HG03095 (cell line): Measurements from ENCODE around the gene SFTA2.

Source experiments
- ATAC-seq: cut with Tn5 transposase; IDR thresholded peaks from one replicate; pipeline ENCODE4 v1.9.1; 2021; ENCODE audit warnings: moderate library complexity; ENCODE audit not compliant: unreplicated experiment

SFTA2 gene

DNA sequence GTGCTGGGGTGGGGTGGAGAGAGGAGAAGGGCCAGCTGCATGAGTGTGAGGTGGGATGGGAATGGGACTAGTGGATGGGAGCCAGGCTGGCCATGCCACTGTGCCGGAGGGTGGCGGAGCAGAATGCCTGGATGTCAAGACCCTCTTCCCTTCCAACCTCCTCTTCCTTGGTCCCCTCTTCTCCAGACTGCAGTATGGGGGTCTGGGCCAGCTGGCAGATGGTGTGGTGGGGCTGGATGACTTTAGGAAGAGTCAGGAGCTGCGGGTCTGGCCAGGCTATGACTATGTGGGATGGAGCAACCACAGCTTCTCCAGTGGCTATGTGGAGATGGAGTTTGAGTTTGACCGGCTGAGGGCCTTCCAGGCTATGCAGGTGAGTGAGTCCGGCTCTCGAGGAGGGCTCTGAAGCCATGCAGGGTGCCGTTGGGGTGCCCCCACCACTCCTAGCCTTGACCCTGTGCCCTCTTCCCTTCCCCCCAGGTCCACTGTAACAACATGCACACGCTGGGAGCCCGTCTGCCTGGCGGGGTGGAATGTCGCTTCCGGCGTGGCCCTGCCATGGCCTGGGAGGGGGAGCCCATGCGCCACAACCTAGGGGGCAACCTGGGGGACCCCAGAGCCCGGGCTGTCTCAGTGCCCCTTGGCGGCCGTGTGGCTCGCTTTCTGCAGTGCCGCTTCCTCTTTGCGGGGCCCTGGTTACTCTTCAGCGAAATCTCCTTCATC lies 40.0 kb downstream of the SFTA2 start:
- no peak for ATAC-seq

DNA sequence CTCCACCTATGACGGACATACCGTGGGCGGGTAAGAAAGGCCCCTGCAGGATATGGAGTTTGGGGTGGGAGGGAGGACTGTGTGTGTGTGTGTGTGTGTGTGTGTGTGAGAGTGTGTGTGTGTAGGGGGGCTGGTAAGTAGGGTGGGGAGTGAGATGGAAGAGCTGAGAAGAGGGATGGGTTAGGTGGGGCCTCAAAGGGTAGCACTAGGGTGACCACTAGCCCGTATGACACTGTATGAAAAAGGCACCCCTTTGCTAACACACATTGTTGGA lies 40.6 kb downstream of the SFTA2 start:
- no peak for ATAC-seq

DNA sequence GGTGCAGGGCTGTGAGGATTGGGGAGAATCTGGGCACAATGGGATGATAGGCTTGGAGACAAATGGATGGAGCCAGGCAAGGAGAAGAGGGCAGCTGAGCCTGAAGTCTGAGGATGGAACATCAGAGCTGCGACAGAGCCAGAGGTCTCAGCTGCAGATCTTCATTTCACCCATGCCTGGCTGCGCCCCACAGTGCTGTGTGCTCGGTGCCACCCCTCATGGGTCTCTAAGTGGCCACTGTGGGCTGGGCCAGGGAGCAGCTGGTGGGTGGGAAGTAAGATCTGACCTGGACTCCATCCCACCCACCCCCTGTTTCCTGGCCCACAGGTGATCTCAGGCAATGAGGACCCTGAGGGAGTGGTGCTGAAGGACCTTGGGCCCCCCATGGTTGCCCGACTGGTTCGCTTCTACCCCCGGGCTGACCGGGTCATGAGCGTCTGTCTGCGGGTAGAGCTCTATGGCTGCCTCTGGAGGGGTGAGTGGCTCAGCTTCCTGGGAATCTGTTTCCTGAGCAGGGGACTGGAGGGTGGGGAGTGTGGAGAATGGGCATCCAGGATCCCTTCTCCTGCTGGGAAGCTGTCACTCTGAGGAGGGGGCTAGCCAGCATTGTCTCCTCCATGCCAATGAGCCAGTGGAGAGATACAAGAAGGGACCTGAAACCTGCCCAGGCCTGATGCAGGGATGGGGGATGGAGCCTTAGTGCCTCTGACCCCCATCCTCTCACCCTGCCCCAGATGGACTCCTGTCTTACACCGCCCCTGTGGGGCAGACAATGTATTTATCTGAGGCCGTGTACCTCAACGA lies 41.1 kb downstream of the SFTA2 start:
- ATAC-seq = no peak

GRCh38 chr6:30889921-30890645 lies 41.9 kb downstream of the SFTA2 start:
- ATAC-seq = no peak

- ATAC-seq = no peak
Observed at GRCh38 chr6:30889496-30889885, 42.5 kb downstream of the SFTA2 start.

DNA sequence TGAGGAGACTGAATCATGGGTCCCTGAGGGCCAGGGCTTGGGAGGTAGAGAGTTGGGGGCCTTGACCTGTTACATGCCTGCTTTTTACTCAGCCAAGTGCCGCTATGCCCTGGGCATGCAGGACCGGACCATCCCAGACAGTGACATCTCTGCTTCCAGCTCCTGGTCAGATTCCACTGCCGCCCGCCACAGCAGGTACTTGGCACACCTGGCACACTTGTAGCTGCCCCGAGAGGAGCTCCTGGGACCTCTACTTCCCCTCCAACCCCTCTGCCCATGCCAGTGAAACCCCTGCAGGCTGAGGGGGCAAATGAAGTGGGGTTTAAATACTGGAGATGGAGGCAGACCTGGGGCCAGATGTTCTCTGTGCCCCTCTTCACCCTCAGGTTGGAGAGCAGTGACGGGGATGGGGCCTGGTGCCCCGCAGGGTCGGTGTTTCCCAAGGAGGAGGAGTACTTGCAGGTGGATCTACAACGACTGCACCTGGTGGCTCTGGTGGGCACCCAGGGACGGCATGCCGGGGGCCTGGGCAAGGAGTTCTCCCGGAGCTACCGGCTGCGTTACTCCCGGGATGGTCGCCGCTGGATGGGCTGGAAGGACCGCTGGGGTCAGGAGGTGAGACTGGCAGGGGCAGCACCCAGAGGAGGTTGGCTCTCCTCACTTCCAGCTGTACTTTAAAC lies 43.0 kb downstream of the SFTA2 start:
- ATAC-seq = no peak

GRCh38 chr6:30887901-30888815 lies 43.8 kb downstream of the SFTA2 start:
- no peak for ATAC-seq

DNA sequence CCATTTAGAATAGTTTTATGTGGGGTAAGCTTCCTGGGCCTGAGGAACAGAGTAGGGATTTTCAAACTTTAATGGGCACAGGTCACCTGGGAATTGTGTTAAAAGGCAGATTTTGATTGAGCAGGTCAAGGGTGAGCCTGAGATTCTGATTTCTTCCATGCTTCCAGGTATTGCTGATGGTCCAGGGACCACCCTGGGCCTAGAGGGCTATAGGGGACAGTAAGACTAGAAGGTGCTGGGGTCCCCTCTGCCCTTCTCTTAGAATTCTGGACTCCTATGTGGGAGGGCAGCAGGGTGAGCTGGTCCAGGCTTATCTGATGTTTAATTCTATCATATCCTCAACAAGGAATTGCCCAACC lies 45.1 kb downstream of the SFTA2 start:
- no peak for ATAC-seq

DNA sequence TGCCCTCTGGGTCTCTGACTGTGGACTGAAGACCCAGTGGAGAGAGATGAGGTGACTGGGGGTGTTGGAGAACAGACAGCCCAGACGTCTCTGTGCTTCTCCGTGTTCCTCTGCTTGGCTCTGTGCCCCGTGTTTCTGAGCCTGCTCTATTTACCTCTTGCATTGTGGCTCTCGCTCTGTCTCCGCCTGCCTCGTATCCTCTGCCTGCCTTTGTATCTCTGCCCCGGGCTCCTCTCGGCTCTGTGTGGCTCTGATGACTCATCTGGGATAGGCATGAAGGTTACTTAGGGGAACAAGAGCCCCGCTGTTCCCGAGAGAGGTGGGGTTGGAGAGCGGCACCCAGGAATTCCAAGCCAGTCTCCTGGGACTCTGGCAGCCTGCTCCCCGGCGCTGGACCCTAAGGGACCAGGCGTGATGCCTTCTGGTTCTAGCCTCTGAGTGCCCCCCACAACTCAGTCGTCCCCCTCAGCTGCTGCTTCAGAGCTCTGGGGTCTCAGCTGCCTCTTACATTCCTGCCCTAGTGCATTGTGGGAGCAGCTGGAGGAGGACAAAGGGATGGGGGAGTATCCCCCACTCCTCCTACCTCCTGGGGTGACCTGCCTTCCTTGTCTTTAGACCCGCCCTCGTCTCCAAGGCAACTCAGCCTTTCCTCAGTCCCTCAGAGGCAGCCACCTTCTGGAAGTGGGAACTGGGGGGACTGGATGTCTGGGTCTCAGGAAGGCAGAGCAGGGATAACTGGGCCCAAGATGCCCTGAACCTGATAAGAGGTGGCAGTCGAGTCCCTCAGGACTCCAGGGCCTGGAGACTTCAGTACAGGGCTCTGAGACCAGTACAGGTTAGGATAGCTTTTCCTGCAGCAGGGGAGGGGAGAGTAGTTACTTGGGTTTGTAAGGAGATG lies 45.7 kb downstream of the SFTA2 start:
- no peak for ATAC-seq

- no peak for ATAC-seq
Observed at GRCh38 chr6:30885481-30885998, 46.4 kb downstream of the SFTA2 start.

DNA sequence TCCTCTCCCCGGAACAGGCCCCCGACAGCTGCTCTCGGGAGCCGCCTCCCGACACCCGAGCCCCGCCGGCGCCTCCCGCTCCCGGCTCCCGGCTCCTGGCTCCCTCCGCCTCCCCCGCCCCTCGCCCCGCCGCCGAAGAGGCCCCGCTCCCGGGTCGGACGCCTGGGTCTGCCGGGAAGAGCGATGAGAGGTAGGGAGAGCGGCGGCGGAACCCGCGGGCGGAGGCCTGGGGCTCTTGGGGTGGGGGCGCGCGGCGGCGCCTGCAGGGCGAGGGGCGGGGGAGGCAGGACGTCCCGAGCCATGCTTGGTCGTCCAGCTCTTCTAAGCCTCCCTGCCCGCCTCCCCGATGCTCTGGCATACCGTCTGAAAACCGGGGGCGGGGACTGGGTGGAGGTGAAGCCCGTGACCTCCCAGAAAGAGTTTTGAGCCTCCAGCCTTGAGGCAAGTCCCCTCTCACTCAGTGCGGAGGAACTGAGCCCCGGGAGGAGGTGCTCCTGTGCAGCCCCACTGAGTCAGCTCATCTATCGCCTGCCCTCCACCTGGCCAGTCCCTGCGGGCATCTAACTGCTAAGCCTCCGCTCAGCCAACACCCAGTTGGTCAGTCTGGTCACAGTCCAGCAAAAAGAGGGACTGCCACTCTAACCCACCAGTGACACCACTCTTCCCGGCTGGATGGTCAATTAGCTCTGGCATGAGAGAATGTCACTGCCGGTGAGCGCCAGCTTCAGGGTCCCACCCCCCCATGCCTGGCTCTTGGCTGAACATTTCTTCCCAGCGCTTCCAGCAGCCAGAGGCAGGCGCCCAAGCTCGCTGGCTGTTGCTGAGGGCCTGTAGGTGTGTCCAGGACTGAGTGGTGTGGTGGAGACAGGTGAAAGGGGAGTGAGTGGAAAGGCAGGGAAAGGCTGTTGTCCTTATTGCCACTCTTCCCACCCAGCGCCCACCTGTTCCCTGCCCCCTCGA lies 47.2 kb downstream of the SFTA2 start:
- ATAC-seq = no peak

GRCh38 chr6:30883685-30884520 lies 48.1 kb downstream of the SFTA2 start, which contains the start of gene DDR1:
TSS of gene DDR1 (plus strand) at chr6:30884519. CDS start at chr6:30888730, 4,211 bp downstream.
- ATAC-seq = no peak

DNA sequence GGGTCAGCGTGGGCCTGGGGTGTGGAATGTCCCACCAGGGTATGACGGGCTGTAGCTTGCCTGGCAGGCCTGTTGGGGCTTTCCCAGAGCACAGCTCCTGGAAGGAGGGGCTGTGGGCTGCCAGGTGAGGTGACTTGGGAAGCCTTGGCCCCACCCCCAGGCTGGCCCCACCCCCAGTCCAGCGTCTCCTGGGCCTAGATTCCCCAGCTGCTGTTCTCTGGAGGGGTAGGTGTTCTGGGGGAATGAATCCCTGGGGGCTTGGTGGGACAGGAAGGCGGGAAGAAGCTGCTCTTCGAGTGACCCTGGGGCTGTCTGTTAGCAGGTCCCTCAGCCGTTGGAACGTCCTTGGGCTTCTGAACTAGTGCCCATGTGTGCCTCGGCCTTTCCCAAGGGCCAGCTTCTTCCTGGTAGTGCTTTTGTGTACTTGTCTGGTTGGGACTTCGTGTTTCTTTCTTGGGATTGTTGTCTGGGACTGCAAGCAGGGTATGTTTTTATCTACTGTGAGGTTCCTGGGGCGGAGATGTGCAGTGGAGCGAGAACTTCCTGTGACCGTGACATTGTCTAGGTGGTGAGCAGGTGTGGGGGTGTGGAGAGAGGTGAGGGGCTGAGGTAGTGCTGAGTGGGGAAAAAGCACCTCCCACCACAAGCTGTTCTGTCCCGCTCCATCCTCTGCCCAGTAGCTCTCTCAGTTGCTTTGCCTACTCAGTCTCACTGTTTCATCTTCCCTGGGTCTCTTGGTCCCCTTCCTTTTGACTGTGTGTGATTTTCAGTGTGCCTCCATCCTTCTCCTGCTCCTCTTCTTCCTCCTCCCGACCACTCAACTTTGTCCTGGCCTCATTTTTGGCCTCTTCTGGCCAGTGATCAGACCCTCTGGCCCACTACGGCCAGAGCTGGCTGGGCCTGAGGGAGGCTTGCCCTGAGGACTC lies 48.9 kb downstream of the SFTA2 start:
- ATAC-seq = no peak

DNA sequence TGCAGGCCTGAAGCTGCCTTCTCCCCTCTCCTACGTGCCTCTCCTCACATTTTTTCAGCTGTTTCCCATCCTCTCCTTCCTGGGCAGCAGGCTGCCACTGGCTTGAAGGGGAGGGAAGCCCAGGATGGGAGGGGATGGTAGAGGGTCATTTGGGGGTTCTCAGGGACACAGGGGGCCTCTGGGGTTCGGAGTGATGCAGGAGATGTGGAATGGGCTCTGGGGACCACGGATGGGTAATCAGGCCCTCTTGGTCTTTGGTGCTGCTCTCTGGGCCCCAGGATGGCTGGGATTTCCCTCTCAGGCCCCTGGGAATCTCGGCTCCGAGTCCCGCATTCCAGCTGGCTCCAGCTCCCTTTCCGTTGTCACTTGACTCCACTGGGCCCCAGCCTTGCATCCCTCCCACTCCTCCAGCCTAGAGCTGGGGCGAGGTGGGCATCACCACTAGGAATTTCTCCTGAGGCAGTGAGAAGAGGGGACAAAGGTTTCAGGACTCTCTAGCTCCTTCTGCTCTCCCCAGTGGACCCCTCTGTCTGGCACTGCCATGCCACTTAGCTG lies 49.7 kb downstream of the SFTA2 start:
- ATAC-seq = no peak

DNA sequence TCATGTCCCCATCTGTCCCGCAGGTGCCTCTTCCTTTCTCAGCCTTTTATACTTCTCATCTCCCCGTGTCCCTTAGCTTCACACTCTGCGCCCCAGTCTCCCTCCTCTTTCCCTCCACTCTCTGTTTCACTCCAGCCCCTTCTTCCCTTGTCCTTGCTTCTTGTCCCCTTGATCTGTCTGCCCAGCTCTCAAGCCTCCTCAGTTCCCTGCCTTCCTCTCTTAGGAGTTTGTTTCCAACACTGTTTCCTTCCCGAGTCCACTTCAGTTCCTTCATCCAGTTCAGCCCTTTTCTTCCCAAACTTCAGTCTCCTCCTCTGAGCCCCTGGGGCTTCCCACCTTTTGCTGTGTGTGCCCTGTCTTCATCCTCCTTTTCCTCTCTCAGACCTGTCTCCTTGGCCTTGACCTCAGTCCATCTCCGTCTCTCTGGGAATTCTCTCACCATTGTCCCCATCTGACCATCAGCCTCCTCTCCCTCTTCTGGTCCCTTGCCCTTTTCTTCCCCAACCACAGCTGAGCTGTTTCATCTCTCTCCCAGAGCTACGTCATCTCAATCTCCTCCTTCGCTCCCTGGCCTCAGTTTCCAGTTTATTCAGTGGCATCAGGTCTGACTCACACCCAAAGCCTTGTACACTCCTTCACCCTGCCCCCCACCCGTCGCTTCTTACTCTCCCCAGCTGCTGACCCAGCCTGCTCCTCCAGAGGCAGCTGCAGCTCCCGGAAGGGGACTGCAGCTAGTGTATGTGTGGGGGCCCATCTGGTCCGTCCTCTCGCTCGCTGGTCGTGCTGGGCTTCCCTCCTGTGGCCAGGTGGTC lies 50.4 kb downstream of the SFTA2 start:
- ATAC-seq = no peak
